Panc1 (cell line): ENCODE measurements around the gene CACNA2D3. TPM values are rescaled to one million over a fixed set of nuclear protein-coding genes. Genes with fewer than 3 reads are reported as not detected.

Source experiments
- ATAC-seq: fragments of 200-7000 bp; cut with Tn5 transposase; 2 replicates; pipeline ENCODE4 v1.9.1; 2020; ENCODE audit warnings: mild to moderate bottlenecking, moderate library complexity
- BruUV-seq: library from RNA; stranded (reverse); fragments of 400-500 nt; replicated peaks from 2 replicates; lab custom pipeline; 2021; lab: Mats Ljungman, UMichigan
- CTCF ChIA-PET: fragments of 300-600 bp; sonication (Branson Sonifier 250); formaldehyde crosslinking; loops from one replicate; lab custom pipeline; 2022; ENCODE audit warnings: antibody characterized with exemption; lab: Charles Lee
- POLR2A ChIA-PET: fragments of 300-600 bp; sonication (Branson Sonifier 250); formaldehyde crosslinking; loops from one replicate; lab custom pipeline; 2022; ENCODE audit warnings: antibody characterized with exemption; lab: Charles Lee
- DNase-seq: peaks from one replicate; pipeline ENCODE4 v3.0.0-alpha.2; 2010; ENCODE audit warnings: low read depth, low spot score
- H3K27ac ChIP-seq: 2 replicates; pipeline ENCODE4 v1.5.1; 2011; ENCODE audit warnings: mild to moderate bottlenecking, low read length, inconsistent platforms
- H3K27me3 ChIP-seq: fragments of 200-500 bp; sonication (Bioruptor generic); 2 replicates; pipeline ENCODE4 v1.6.0; 2014; ENCODE audit warnings: low read length, inconsistent platforms; ENCODE audit not compliant: control insufficient read depth, insufficient read depth
- H3K36me3 ChIP-seq: fragments of 200-500 bp; sonication (Bioruptor generic); 2 replicates; pipeline ENCODE4 v1.5.1; 2014; ENCODE audit warnings: inconsistent platforms, mild to moderate bottlenecking, low read length, moderate library complexity; ENCODE audit not compliant: control insufficient read depth, insufficient read depth
- H3K4me1 ChIP-seq: 2 replicates; pipeline ENCODE4 v1.5.1; 2011; ENCODE audit warnings: inconsistent platforms, mild to moderate bottlenecking, low read length, moderate library complexity; ENCODE audit not compliant: control insufficient read depth, insufficient read depth
- H3K4me3 ChIP-seq, 2 experiments: 2 replicates each; pipeline ENCODE4 v1.5.1; 2011 to 2012; ENCODE audit warnings: low read depth in 2 of 2, low read length in 2 of 2, mild to moderate bottlenecking in 2 of 2, inconsistent platforms in 1 of 2, moderate library complexity in 1 of 2
- H3K9me3 ChIP-seq: fragments of 200-500 bp; sonication (Bioruptor generic); 2 replicates; pipeline ENCODE4 v1.5.1; 2014; ENCODE audit warnings: low read depth, mild to moderate bottlenecking, inconsistent platforms, low read length, moderate library complexity; ENCODE audit not compliant: control insufficient read depth, insufficient read depth
- CTCF ChIP-seq: fragments of 450-650 bp; IDR thresholded peaks from 2 replicates; pipeline ENCODE4 v1.5.1; 2017; ENCODE audit warnings: mild to moderate bottlenecking
- POLR2AphosphoS5 ChIP-seq: IDR thresholded peaks from 2 replicates; pipeline ENCODE4 v1.6.1; 2012; ENCODE audit warnings: mild to moderate bottlenecking, low read depth, low read length, moderate library complexity
- REST ChIP-seq, 2 experiments: IDR thresholded peaks; 2 replicates each; pipeline ENCODE4 v1.6.1; 2011 to 2012; ENCODE audit warnings: low read depth in 2 of 2, control low read depth in 1 of 2, low read length in 1 of 2, mild to moderate bottlenecking in 1 of 2, moderate library complexity in 1 of 2; ENCODE audit not compliant: insufficient read depth in 1 of 2
- SIN3A ChIP-seq: IDR thresholded peaks from 2 replicates; pipeline ENCODE4 v1.6.1; 2012; ENCODE audit warnings: low read depth, mild to moderate bottlenecking, low read length, moderate library complexity, borderline replicate concordance; ENCODE audit not compliant: insufficient read depth
- TCF7L2 ChIP-seq: IDR thresholded peaks from 2 replicates; pipeline ENCODE4 v1.6.1; 2011; ENCODE audit warnings: mild to moderate bottlenecking, low read depth, low read length, inconsistent platforms
- in situ Hi-C: cut with HindIII; loops from 2 replicates; pipeline ENCODE4 v1.10.0; 2016; ENCODE audit warnings: low sequenced_read_pairs, low pct_unique_long_range_greater_than_20kb
- intact Hi-C: fragments of 100-400 bp; cut with micrococcal nuclease; formaldehyde crosslinking; loops from one replicate; pipeline ENCODE4 v1.10.0; 2022; ENCODE audit not compliant: unreplicated experiment
- total RNA-seq: library from RNA; stranded (reverse); gene quantifications from one replicate; pipeline ENCODE4 v1.2.1, GENCODE V29; 2021; ENCODE audit not compliant: unreplicated experiment

The CACNA2D3 gene
- total RNA-seq, 1 experiment from 2014 or later, result 0.41 TPM

- no peak for DNase-seq
- POLR2A ChIA-PET, result no interaction called here
- H3K27ac ChIP-seq, result no peak overlapping the region
- in situ Hi-C loops, result no loop called here
- CTCF ChIA-PET, result no interaction called here
- ATAC-seq, result no peak
- no peaks in the 10 kb centered on the region for H3K4me1 ChIP-seq
- H3K4me3 ChIP-seq, result no peak overlapping the region
- H3K36me3 ChIP-seq, result no peaks in the 10 kb centered on the region
- TF ChIP-seq TCF7L2, result no peak
- no peak for TF ChIP-seq REST (IDR thresholded peaks at IDR 0.05; ENCODE audit: insufficient read depth in 1 of 2, low read depth in 2 of 2, low read length in 1 of 2)
- TF ChIP-seq SIN3A, result no peak
- no peak for TF ChIP-seq CTCF
- TF ChIP-seq POLR2AphosphoS5, result no peak
- intact Hi-C loops, result no loop called here
- H3K9me3 ChIP-seq, result no peaks in the 10 kb centered on the region
- H3K27me3 ChIP-seq, result no peaks in the 10 kb centered on the region
- no TSS peak for BruUV-seq
These were observed 416.0 kb downstream of the CACNA2D3 start for GRCh38 chr3:54538346-54538745.

- POLR2A ChIA-PET, result no interaction called here
- in situ Hi-C loops, result no loop called here
- Histone ChIP-seq H3K9me3 (no peaks in the 10 kb centered on the region), H3K36me3 (no peaks in the 10 kb centered on the region), H3K4me1 (no peaks in the 10 kb centered on the region), H3K4me3 (no peak overlapping the region), H3K27me3 (no peaks in the 10 kb centered on the region), H3K27ac (no peak overlapping the region)
- no TSS peak for BruUV-seq
- DNase-seq (no peak), ATAC-seq (no peak)
- CTCF ChIA-PET, result interaction anchor here (0.7 kb wide), 1 partner anchor 12 kb away, joined by 3 read pairs; no protein-coding TSS in a partner anchor
- intact Hi-C loops, result no loop called here
- TF ChIP-seq POLR2AphosphoS5 (no peak), TCF7L2 (no peak), CTCF (no peak), REST (IDR thresholded peaks at IDR 0.05; ENCODE audit: insufficient read depth in 1 of 2, low read depth in 2 of 2, low read length in 1 of 2) (no peak), SIN3A (no peak)
These were observed 419.0 kb downstream of the CACNA2D3 start for GRCh38 chr3:54541369-54541768.
